HG03280 (cell line): ENCODE data around the gene USP21.
"Not testable (repeated sequence)": the region's sequence is repeated elsewhere in the genome, so short reads cannot be mapped to it uniquely, and the experiment has no call there.

Experiments used
- ATAC-seq: cut with Tn5 transposase; IDR thresholded peaks from one replicate; pipeline ENCODE4 v1.9.1; 2021; ENCODE audit warnings: mild to moderate bottlenecking, moderate library complexity; ENCODE audit not compliant: unreplicated experiment

The USP21 gene

GRCh38 chr1:161159087-161159912, at the start of gene USP21:
TSS of gene USP21 (plus strand) at chr1:161159500. CDS start at chr1:161160641, 1,141 bp downstream.
- peak; percentile 85 for ATAC-seq

- ATAC-seq: no peak
These were observed 48.2 kb upstream of the USP21 start for GRCh38 chr1:161111117-161111516.

GRCh38 chr1:161111527-161111926, 47.8 kb upstream of the USP21 start:
- ATAC-seq: no peak

GRCh38 chr1:161113915-161114314, 45.4 kb upstream of the USP21 start:
- no peak for ATAC-seq

GRCh38 chr1:161114556-161114955, 44.7 kb upstream of the USP21 start:
- no peak for ATAC-seq

- no peak for ATAC-seq
These were observed 44.1 kb upstream of the USP21 start for GRCh38 chr1:161115132-161115711.

GRCh38 chr1:161115961-161116360, 43.3 kb upstream of the USP21 start:
- not testable (repeated sequence) for ATAC-seq

GRCh38 chr1:161117759-161118581, 41.3 kb upstream of the USP21 start, which contains the start of the genes NIT1 and PFDN2:
TSS of gene NIT1 (plus strand) at chr1:161118105. CDS start at chr1:161118177, 72 bp downstream.
TSS of gene PFDN2 (minus strand) at chr1:161118037. CDS start at chr1:161118026, 11 bp downstream.
- ATAC-seq: peak; percentile 83

GRCh38 chr1:161119092-161119903, 40.0 kb upstream of the USP21 start:
- no peak for ATAC-seq

- ATAC-seq: no peak
These were observed 38.2 kb upstream of the USP21 start for GRCh38 chr1:161121042-161121650.

- ATAC-seq: no peak
These were observed 37.5 kb upstream of the USP21 start for GRCh38 chr1:161121834-161122233.

- no peak for ATAC-seq
These were observed 36.3 kb upstream of the USP21 start for GRCh38 chr1:161122967-161123366.

- no peak for ATAC-seq
These were observed 31.7 kb upstream of the USP21 start for GRCh38 chr1:161127649-161128048.

GRCh38 chr1:161128591-161129420, 30.5 kb upstream of the USP21 start:
- ATAC-seq: no peak

GRCh38 chr1:161130266-161130665, 29.0 kb upstream of the USP21 start:
- ATAC-seq: no peak

GRCh38 chr1:161131523-161132409, 27.5 kb upstream of the USP21 start:
- ATAC-seq: no peak

GRCh38 chr1:161132410-161133219, 26.7 kb upstream of the USP21 start, which contains the start of gene DEDD:
TSS of gene DEDD (minus strand) at chr1:161132667. CDS start at chr1:161124462, 8,205 bp downstream.
- peak; percentile 93 for ATAC-seq
